BLaER1 treated with 17β-estradiol and CSF1 and Interleukin-3, amounts not matched to agents 10 nM and 100 nM (cell line): Measurements from ENCODE around the gene ZNF746.
A peak's percentile ranks its signal among the peaks of the same experiment; 100 is the strongest.

Experiments
- H3K27ac ChIP-seq, 11 experiments: shearing (Covaris generic); formaldehyde crosslinking; 2 replicates each; pipeline ENCODE4 v1.8.1; 2022
- H3K27me3 ChIP-seq, 11 experiments: shearing (Covaris generic); formaldehyde crosslinking; 2 replicates each; pipeline ENCODE4 v1.8.1; 2022
- H3K36me3 ChIP-seq, 11 experiments: shearing (Covaris generic); formaldehyde crosslinking; 2 replicates each; pipeline ENCODE4 v1.8.1; 2022
- H3K4me1 ChIP-seq, 10 experiments: shearing (Covaris generic); formaldehyde crosslinking; 2 replicates each; pipeline ENCODE4 v1.8.1; 2022
- H3K4me2 ChIP-seq, 11 experiments: shearing (Covaris generic); formaldehyde crosslinking; 2 replicates each; pipeline ENCODE4 v1.8.1; 2022
- H3K4me3 ChIP-seq, 10 experiments: shearing (Covaris generic); formaldehyde crosslinking; 2 replicates each; pipeline ENCODE4 v1.8.1; 2022
- H3K9ac ChIP-seq, 11 experiments: shearing (Covaris generic); formaldehyde crosslinking; 2 replicates each; pipeline ENCODE4 v1.8.1; 2022
- H3K9me3 ChIP-seq, 11 experiments: shearing (Covaris generic); formaldehyde crosslinking; replicated peaks in 1 of 11; 2 replicates each; pipeline ENCODE4 v1.8.1; 2022
- H4K20me1 ChIP-seq, 11 experiments: shearing (Covaris generic); formaldehyde crosslinking; 2 replicates each; pipeline ENCODE4 v1.8.1; 2022
- Cebpa-rat ChIP-seq, 11 experiments: shearing (Covaris generic); IDR thresholded peaks; 2 replicates each; pipeline ENCODE4 v1.8.1; 2022

Gene ZNF746

GRCh38 chr7:149497467-149498261 is at the start of gene ZNF746:
Gene ZNF746 (minus strand): TSS chr7:149497809. CDS start chr7:149497536, 273 bp downstream.
- H3K27me3 ChIP-seq: no peaks in the 10 kb centered on the region
- peak within 1 kb of the TSS; percentile 83 to 99 (median 92) for H3K4me2 ChIP-seq
- peaks cover 15 to 34% (median 20%) of the 10 kb centered on the region in 11 experiments for H3K36me3 ChIP-seq
- TF ChIP-seq Cebpa-rat (IDR thresholded peaks at IDR 0.05): no peak
- peaks cover 0 to 40% (median 20%) of the 10 kb centered on the region in 11 experiments; a peak in 15 of 22 replicates for H4K20me1 ChIP-seq
- peak within 1 kb of the TSS; percentile 98 to 100 (median 100) for H3K9ac ChIP-seq
- peaks cover 18 to 38% (median 32%) of the 10 kb centered on the region in 10 experiments; a peak in 19 of 20 replicates for H3K4me1 ChIP-seq
- no peaks in the 10 kb centered on the region for H3K9me3 ChIP-seq
- H3K27ac ChIP-seq: peak within 1 kb of the TSS; percentile 96 to 100 (median 99)
- H3K4me3 ChIP-seq: peak within 1 kb of the TSS; percentile 88 to 99 (median 97)

- Histone ChIP-seq H4K20me1 (no peaks in the 10 kb centered on the region), H3K4me1 (peaks cover 0 to 2% (median 0%) of the 10 kb centered on the region in 10 experiments; a peak in 1 of 20 replicates), H3K9me3 (peaks cover 23 to 71% (median 45%) of the 10 kb centered on the region in 11 experiments), H3K27ac (no peak overlapping the region), H3K27me3 (no peaks in the 10 kb centered on the region), H3K9ac (no peak overlapping the region), H3K4me2 (no peak overlapping the region), H3K4me3 (no peak overlapping the region), H3K36me3 (peaks cover 63 to 80% (median 73%) of the 10 kb centered on the region in 11 experiments)
- no peak for TF ChIP-seq Cebpa-rat (IDR thresholded peaks at IDR 0.05)
Measured at GRCh38 chr7:149547126-149547525, 49.5 kb upstream of the ZNF746 start.

- Histone ChIP-seq H3K9ac (no peak overlapping the region), H3K4me3 (no peak overlapping the region), H3K36me3 (peaks cover 59 to 80% (median 71%) of the 10 kb centered on the region in 11 experiments), H3K4me1 (no peaks in the 10 kb centered on the region), H3K27ac (no peak overlapping the region), H3K9me3 (peaks cover 31 to 76% (median 53%) of the 10 kb centered on the region in 11 experiments), H4K20me1 (no peaks in the 10 kb centered on the region), H3K27me3 (no peaks in the 10 kb centered on the region), H3K4me2 (no peak overlapping the region)
- TF ChIP-seq Cebpa-rat (IDR thresholded peaks at IDR 0.05): no peak
Measured at GRCh38 chr7:149546331-149546730, 48.7 kb upstream of the ZNF746 start.

DNA sequence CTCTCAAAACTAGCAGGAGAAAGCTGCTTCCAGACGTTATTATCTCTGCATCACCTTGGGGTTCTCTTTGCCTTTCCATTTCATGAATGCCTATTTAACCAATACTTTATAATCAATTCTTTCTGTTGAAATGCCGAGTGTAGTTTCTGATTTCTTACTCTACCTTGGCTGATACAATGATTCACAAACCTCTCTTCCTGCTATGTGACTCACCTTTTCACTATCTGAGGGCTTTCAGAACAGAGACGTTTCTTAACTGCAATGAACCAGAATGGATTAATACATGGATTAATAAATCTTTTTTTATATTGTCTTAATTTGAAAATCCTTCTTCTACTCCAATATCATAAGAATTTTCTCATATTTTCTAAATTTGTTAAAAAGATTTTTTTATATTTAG is 46.4 kb upstream of the ZNF746 start:
- Histone ChIP-seq H3K4me3 (no peak overlapping the region), H3K4me1 (no peaks in the 10 kb centered on the region), H3K27ac (no peak overlapping the region), H3K9ac (no peak overlapping the region), H3K36me3 (peaks cover 36 to 64% (median 55%) of the 10 kb centered on the region in 11 experiments), H4K20me1 (no peaks in the 10 kb centered on the region), H3K4me2 (no peak overlapping the region), H3K9me3 (peaks cover 40 to 69% (median 52%) of the 10 kb centered on the region in 11 experiments), H3K27me3 (no peaks in the 10 kb centered on the region)
- TF ChIP-seq Cebpa-rat (IDR thresholded peaks at IDR 0.05): no peak

DNA sequence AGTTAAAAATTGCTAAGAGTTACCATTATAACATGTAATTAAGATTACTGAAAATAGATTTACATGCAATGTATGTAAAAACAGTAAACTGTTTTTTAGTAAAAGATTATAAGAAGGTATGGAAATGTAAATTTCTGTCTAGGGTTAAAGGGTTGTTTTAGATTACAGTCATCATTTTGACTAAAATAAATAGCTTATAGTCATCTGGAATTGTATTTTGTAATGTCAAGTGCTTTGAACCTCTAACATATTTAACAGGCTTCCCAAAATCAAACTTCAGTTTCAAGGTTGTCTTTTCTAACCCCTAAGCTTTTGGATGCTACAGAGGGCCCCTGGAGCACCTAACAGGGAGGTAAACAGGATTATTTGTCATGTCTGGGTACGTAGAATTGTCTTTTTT is 35.0 kb upstream of the ZNF746 start:
- H3K36me3 ChIP-seq: peaks cover 0 to 8% (median 0%) of the 10 kb centered on the region in 11 experiments; a peak in 2 of 22 replicates
- peaks cover 0 to 5% (median 0%) of the 10 kb centered on the region in 10 experiments; a peak in 2 of 20 replicates for H3K4me1 ChIP-seq
- H3K4me2 ChIP-seq: no peak overlapping the region
- no peak overlapping the region for H3K4me3 ChIP-seq
- peaks cover 54 to 86% (median 74%) of the 10 kb centered on the region in 11 experiments for H3K9me3 ChIP-seq
- H4K20me1 ChIP-seq: no peaks in the 10 kb centered on the region
- H3K27ac ChIP-seq: no peak overlapping the region
- no peak overlapping the region for H3K9ac ChIP-seq
- no peak for TF ChIP-seq Cebpa-rat (IDR thresholded peaks at IDR 0.05)
- H3K27me3 ChIP-seq: no peaks in the 10 kb centered on the region

- no peaks in the 10 kb centered on the region for H3K27me3 ChIP-seq
- H4K20me1 ChIP-seq: no peaks in the 10 kb centered on the region
- H3K4me3 ChIP-seq: peak overlapping the region in 4 of 10 experiments; percentile 5 to 20 (median 8); a peak in 4 of 20 replicates
- H3K4me2 ChIP-seq: no peak overlapping the region
- no peak for TF ChIP-seq Cebpa-rat (IDR thresholded peaks at IDR 0.05)
- H3K36me3 ChIP-seq: peaks cover 0 to 8% (median 0%) of the 10 kb centered on the region in 11 experiments; a peak in 2 of 22 replicates
- H3K27ac ChIP-seq: no peak overlapping the region
- peaks cover 61 to 100% (median 80%) of the 10 kb centered on the region in 11 experiments for H3K9me3 ChIP-seq
- H3K9ac ChIP-seq: no peak overlapping the region
- no peaks in the 10 kb centered on the region for H3K4me1 ChIP-seq
Measured at GRCh38 chr7:149529136-149529718, 31.6 kb upstream of the ZNF746 start.

DNA sequence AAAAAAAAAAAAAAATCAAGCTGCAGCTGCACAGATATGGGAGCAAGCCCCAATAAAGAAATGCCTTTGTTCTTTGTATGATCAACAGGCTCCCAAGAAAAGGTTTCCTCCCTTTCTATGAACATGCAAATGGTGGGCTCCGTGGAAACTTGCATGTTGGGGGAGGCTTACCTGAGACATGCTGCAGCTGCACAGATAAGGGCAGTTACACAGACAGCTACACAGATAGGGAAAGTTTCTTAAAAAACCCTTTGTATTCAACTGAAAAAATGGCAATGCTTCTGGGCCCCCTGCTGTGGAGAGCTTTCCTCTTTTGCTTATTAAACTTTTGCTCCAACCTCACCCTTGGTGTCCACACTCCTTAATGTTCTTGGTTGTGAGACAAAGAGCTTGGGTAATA is 29.8 kb upstream of the ZNF746 start:
- peaks cover 0 to 8% (median 0%) of the 10 kb centered on the region in 11 experiments; a peak in 2 of 22 replicates for H3K36me3 ChIP-seq
- H3K4me3 ChIP-seq: peak overlapping the region in 1 of 10 experiments; percentile 4; a peak in 1 of 20 replicates
- H3K4me1 ChIP-seq: no peaks in the 10 kb centered on the region
- TF ChIP-seq Cebpa-rat (IDR thresholded peaks at IDR 0.05): no peak
- H3K27ac ChIP-seq: no peak overlapping the region
- H4K20me1 ChIP-seq: no peaks in the 10 kb centered on the region
- H3K27me3 ChIP-seq: no peaks in the 10 kb centered on the region
- no peak overlapping the region for H3K9ac ChIP-seq
- H3K4me2 ChIP-seq: no peak overlapping the region
- peaks cover 61 to 87% (median 70%) of the 10 kb centered on the region in 11 experiments for H3K9me3 ChIP-seq

DNA sequence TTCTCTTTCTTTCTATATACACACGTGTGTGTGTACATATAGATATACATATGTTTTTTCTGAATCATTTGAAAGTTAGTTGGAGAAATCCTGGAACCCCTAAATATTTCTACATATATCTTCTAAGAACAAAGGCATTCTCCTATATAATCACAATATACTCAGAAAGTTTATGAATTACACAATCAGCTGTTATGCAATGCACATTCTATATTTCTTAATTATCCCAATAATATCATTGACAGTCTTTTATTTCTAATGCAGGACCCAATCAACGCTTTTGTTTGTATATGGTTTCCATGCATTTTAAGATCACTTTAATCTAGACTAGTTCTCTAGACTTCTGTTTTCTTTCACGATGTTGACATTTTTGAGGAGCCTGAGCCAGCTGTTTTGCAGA is 27.7 kb upstream of the ZNF746 start:
- Histone ChIP-seq H3K9me3 (peaks cover 43 to 73% (median 50%) of the 10 kb centered on the region in 11 experiments), H3K4me1 (no peaks in the 10 kb centered on the region), H3K4me2 (no peak overlapping the region), H4K20me1 (no peaks in the 10 kb centered on the region), H3K27ac (no peak overlapping the region), H3K27me3 (no peaks in the 10 kb centered on the region), H3K9ac (no peak overlapping the region), H3K36me3 (peaks cover 0 to 8% (median 0%) of the 10 kb centered on the region in 11 experiments; a peak in 2 of 22 replicates), H3K4me3 (no peak overlapping the region)
- TF ChIP-seq Cebpa-rat (IDR thresholded peaks at IDR 0.05): no peak

- no peak overlapping the region for H3K4me2 ChIP-seq
- H4K20me1 ChIP-seq: no peaks in the 10 kb centered on the region
- H3K9ac ChIP-seq: no peak overlapping the region
- no peak for TF ChIP-seq Cebpa-rat (IDR thresholded peaks at IDR 0.05)
- H3K36me3 ChIP-seq: peaks cover 0 to 8% (median 0%) of the 10 kb centered on the region in 11 experiments; a peak in 2 of 22 replicates
- no peaks in the 10 kb centered on the region for H3K4me1 ChIP-seq
- no peak overlapping the region for H3K27ac ChIP-seq
- H3K4me3 ChIP-seq: no peak overlapping the region
- H3K27me3 ChIP-seq: no peaks in the 10 kb centered on the region
- peaks cover 34 to 71% (median 41%) of the 10 kb centered on the region in 11 experiments for H3K9me3 ChIP-seq
Measured at GRCh38 chr7:149524394-149524793, 26.8 kb upstream of the ZNF746 start.
